GM19467 (cell line): ENCODE results near the gene NPHP1.
"Not testable (repeated sequence)": the region's sequence is repeated elsewhere in the genome, so short reads cannot be mapped to it uniquely, and the experiment has no call there.

Experiments used
- ATAC-seq: cut with Tn5 transposase; IDR thresholded peaks from one replicate; pipeline ENCODE4 v1.9.1; 2021; ENCODE audit warnings: mild to moderate bottlenecking, moderate library complexity; ENCODE audit not compliant: unreplicated experiment

NPHP1 gene

DNA sequence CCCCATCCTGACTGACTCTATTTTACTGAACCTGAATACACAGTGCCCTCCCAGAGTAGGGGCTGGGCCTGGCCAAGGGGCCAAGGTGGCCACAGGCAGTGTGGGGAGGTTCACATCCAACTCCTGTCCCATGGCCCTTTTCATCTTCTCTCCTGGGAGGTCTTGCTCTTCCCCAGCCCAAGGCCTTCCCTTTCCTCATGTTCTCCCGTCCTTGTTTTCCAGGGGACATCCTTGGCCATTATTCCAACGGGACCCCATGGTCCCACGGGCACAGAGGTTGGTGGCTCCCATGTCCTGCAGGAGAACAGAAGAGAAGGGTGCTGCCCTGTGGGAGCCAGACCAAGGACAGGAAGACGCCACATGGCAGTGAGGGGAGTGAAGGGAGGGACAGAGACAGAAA lies 99.6 kb downstream of the NPHP1 start:
- ATAC-seq, result no peak

- no peak for ATAC-seq
Observed at GRCh38 chr2:110104025-110104771, 100.6 kb downstream of the NPHP1 start.

GRCh38 chr2:110103061-110103961 lies 101.5 kb downstream of the NPHP1 start:
- ATAC-seq, result no peak

DNA sequence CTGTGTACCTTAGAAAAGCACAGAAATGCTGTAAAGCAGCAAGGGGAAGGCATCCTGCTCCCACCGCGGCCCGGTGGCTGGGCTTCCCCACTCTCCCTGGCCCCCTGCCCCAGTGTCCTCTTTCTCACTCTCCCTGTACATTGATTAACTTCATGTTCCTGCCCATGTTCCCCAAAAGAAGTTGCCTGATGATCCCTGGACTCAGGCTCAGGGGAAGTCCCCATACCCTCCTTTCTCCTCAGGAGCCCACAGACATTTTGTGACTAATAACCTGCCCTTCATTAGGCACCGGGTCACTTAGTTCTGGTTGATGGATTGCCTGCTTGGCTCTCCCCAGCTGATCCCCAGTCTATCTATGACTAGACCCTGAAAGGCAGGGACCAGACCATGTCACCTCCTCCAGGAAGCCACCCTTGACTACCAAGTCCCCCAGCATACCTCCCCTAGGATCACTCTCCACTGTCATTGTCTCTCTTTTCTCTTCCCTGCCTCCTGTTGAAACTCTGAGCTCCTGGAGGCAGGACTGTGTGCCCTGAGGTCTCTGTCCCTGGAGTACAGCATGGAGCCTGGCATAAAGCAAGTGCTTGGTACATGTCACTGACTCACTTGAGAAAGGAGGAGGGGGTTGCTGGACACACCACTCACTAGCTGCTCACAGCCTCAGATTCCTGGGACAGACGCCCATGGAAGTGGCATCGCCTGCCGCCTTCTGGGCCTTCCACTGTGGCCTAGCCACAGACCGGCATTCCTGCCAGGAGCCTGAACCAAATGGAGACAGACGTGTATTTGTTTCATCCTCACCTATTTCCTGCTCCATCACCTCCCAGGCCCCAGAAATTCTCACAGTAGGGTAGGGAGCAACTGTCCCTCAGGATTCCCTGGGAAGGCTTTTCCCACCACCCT lies 102.7 kb downstream of the NPHP1 start:
- ATAC-seq, result no peak

DNA sequence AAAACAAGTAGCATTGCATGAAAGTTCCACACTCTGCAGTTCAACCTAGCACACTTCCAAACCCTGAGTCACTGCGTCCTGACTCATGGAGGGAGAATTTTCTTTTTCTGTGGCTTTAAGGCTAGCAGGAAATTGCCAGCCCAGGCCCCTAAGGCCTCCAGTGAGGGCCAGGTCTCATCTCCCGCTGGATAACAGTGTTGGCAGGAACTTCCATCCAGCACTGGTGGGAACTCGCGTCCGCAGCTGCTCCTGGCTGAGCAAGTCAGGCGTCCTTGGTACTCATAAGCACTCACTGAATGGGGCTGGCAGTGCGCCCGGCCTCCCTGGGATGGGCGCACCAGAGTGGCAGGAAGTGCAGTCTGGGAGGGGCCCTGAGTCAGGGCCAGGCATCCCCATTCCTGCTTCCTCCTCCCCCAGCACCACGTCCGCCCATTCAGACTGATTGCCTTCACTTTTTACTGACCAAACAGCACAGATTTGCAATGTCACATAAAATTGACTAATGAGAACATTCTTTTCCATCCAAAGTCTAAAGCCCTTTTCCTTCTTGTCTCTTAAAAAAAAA lies 103.5 kb downstream of the NPHP1 start:
- no peak for ATAC-seq

DNA sequence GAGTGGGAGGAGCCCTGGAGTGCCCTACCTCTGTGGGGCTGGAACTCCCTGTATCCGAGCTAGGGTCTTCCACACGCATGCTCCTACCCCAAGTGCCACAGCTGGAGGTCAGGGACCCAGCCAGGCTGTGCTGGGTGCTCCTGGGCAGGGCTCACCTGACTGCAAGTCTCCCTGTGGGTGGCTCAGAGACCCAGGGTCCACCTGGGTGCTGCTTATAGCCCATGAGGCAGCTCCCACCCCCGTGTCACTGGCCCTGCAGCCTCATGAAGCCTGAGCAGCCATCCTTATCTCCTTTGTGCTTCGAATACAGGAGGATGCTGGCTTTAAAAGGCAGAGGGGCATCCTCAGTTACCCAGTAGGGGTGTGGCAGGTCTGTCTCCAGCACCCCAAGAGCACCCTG lies 103.9 kb downstream of the NPHP1 start:
- ATAC-seq, result not testable (repeated sequence)

DNA sequence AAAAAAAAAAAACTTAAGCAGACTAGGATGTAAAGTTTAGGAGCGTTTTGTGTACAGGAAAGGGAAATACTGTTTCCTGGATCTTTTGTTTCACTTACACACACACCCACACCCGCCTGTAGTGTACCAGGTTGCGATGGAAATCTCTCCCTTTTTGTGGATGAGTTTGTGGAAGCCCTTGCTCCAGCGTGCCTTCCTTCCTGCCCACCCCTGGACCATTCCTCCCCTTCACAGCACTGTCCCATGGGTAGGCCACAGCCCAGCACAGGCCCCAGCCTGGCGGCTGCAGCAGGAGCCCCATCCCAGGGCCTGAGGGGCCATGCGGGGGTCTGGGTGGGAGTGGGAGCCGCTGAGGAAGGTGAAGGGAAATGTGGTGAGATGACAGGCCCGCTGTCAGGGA lies 104.3 kb downstream of the NPHP1 start:
- no peak for ATAC-seq

DNA sequence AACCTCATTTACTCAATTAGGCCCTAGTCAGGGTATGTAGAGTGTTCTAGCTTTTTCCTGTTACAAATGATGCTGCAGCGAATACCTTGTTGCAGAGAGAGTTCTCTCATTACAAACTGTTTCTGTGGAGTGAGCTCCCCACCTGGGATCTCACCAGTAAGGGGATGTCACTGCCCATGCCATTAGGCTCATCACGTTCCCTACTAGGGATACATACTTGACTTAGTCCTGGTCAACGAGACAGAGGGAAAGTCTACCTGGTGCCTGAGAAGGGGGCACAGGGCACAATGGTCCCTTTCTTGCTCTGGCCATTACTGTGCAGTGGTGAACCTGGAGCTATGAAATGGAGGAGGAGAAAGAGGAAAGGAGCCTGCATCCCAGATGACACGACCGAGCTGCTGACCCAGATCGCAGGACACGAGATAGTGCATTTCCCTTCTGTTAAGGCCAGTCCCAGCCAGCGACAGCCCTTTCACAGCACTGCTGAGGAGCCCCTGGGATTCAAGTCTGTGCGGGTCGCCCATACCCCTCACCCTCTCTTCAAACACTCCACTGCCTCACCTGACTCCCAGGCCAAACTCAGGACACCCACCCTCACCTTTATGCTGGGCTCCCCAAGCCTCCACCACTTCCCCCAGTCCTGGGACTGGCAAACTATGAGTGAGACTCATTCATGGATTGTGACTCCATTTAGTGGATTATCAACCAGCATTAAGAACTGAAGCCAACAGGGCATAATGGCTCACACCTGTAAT lies 105.2 kb downstream of the NPHP1 start:
- ATAC-seq, result no peak

DNA sequence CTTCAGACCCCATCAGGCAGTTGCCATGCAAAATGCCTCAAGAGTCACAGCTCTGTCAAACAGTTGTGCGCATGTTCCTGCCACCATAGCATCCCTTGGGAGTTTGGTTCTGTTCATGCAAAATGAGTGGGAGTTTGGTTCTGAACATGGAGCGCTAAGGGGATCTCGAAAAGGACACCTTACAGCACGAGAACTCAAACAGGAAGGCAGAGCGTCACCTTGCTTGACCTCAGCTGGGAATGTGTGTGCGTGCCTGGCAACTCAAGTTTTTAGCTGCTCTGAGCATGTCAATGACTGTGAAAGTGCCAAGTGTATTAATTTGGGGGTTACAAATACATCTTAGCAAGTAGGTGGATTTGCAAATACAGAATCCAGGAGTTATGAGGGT lies 105.8 kb downstream of the NPHP1 start:
- ATAC-seq, result no peak

GRCh38 chr2:110097506-110098220 lies 107.2 kb downstream of the NPHP1 start:
- ATAC-seq, result no peak

DNA sequence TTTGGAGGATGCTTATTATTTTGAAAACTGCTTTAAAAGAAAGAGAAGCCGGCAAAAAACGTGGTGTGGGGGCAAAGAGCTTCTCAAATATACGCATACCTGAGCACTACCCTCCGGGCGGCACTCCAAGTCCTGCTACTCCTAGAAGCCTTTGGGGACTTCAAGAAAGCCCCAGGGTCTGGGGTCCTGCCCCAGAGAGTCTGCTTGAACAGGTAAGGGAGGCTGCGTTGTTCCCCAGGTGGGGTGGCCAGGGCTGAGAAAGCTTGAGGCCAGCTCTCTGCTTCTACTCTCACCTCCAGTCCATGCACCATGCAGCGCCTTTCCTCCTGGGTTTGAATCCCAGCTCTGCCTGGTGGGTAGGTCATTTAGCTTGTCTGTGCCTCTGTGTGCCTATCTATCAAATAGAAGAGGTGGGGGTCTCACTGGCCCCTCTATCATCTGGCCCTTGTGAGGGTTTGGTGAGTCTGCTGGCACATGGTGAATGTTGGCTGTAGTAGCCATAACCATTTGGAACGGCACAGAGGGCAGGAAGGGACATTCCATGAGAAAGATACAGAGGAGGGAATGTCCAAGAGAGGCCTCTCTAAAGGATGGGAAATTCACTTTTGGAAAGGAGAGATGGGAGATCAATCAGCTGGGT lies 108.7 kb downstream of the NPHP1 start:
- no peak for ATAC-seq

GRCh38 chr2:110094884-110095534 lies 109.8 kb downstream of the NPHP1 start:
- ATAC-seq, result not testable (repeated sequence)

DNA sequence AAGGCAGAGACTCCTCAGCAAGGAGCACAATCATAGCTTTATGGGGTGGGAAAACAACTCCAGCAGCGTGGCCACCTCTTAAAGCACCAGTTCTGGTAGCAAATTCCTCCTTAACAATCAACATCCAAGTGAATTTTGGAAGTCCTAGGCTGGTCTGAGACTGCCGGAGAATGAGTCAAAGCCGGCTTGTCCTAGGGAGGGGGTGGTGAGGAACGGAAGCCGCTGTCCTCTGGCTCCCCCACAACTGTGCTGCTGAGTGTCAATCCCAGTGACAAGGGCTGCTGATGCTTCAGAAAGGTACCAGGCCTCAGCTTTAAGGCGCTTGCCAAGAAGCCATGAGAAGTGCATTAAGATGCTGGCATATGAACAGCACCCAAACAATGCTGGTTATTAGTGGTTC lies 110.9 kb downstream of the NPHP1 start:
- ATAC-seq, result not testable (repeated sequence)

- ATAC-seq, result not testable (repeated sequence)
Observed at GRCh38 chr2:110090164-110090563, 114.6 kb downstream of the NPHP1 start.

- ATAC-seq, result not testable (repeated sequence)
Observed at GRCh38 chr2:110083757-110084156, 121.1 kb downstream of the NPHP1 start.

DNA sequence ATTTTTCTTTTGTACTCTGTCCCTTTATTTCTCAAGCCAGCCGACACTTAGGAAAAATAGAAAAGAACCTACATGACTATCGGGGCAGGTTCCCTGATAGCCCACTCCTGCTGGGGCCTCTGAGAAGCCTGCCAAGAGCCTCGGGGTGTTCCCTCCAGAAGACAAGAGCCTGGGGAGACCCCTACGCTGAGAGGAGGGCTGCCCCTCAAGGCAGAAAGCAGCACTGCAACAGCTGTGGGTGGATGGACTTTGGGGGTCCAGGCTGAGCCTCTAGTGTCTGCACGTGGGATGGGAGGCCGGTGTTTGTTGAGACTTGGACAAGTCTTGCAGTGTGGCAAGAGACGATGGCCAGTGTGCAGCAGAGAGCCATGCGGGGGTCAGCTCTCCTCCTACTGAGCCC lies 121.7 kb downstream of the NPHP1 start:
- not testable (repeated sequence) for ATAC-seq

DNA sequence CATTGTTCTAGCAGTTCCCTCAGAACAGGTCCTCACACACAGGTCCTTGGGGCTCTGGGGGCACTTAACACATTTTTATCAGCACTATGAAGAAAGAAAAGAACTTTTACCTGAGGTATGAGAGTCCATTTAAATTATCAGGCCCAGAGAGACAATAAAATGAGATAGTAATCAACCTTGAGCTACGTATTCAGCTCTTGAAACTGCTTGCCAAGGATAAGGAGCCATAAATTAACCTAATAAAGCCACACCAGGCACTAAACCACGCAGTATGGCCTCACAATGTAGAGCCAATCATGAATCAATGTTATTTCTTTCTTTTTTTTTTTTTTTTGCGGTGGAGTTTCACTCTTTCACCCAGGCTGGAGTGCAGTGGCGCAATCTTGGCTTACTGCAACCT lies 126.7 kb downstream of the NPHP1 start:
- ATAC-seq, result not testable (repeated sequence)

DNA sequence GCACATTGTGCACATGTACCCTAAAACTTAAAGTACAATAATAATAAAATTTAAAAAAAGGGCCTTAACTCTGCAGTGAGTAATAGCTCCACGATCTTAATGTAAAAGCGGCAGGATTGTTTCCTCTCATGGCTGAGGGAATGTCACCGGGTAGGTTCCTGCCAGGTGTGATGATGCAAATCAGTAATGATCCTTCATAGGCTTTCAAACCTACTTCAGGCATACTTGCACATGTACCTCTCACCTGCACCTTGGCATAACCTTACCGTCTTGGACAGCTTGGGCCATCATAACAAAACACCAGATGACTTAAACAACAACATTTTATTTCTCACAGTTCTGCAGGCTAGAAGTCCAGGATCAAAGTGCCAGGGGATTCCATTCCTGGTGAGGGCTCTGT lies 128.9 kb downstream of the NPHP1 start:
- ATAC-seq, result not testable (repeated sequence)
